Esophagus squamous epithelium (tissue), 4 donors: Measurements from ENCODE around the gene NAT16.

Experiments
- CTCF ChIP-seq, 6 experiments: fragments of 450-650 bp in 4 of 6; fragments of 200-600 bp in 2 of 6; sonication (generic) in 2 of 6; IDR thresholded peaks; one replicate each; pipeline ENCODE4 v1.5.1; 2016 to 2019; ENCODE audit warnings: antibody characterized with exemption in 6 of 6, mild to moderate bottlenecking in 4 of 6, moderate library complexity in 4 of 6
- POLR2A ChIP-seq, 4 donors: fragments of 450-650 bp; IDR thresholded peaks; one replicate each; pipeline ENCODE4 v1.6.1; 2017; ENCODE audit warnings: antibody characterized with exemption in 4 of 4, mild to moderate bottlenecking in 4 of 4, moderate library complexity in 3 of 4

DNA sequence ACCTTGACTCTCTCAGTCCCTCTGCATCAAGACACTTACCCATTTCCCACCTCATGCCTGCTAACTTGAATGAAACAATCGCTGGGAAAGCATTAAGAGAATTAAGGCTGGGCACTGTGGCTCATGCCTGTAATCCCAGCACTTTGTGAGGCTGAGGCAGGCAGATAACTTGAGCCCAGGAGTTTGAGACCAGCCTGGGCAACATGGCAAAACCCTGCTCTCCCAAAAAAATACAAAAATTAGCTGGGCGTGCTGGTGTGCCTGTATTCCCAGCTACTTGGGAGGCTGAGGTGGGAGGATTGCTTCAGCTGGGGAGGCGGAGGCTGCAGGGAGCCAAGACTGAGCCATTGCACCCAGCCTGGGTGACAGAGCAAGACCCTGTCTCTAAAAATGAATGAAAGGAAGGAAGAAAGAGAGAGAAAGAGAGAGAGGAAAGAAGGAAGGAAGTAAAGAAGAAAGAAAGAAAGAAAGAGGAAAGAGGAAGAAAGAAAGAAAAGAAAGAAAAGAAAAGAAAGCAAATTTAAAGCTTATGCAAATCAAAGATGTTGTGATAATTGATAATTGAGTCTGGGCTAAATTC lies 52.5 kb downstream of the NAT16 start:
- TF ChIP-seq CTCF (IDR thresholded peaks at IDR 0.05) (no peak), POLR2A (IDR thresholded peaks at IDR 0.05) (no peak)
